GM19324 (cell line): ENCODE data around the gene CD244.

Experiments used
- ATAC-seq: cut with Tn5 transposase; IDR thresholded peaks from one replicate; pipeline ENCODE4 v1.9.1; 2021; ENCODE audit warnings: mild to moderate bottlenecking, moderate library complexity; ENCODE audit not compliant: unreplicated experiment, low FRiP score

The CD244 gene

GRCh38 chr1:160850993-160851392 lies 11.7 kb downstream of the CD244 start:
- no peak for ATAC-seq

GRCh38 chr1:160850541-160850940 lies 12.1 kb downstream of the CD244 start:
- no peak for ATAC-seq

- no peak for ATAC-seq
Observed at GRCh38 chr1:160846281-160846680, 16.4 kb downstream of the CD244 start.

GRCh38 chr1:160844447-160845232 lies 18.0 kb downstream of the CD244 start:
- no peak for ATAC-seq

- no peak for ATAC-seq
Observed at GRCh38 chr1:160841079-160841478, 21.6 kb downstream of the CD244 start.

- ATAC-seq, result no peak
Observed at GRCh38 chr1:160839746-160840145, 22.9 kb downstream of the CD244 start.

GRCh38 chr1:160838888-160839287 lies 23.8 kb downstream of the CD244 start:
- ATAC-seq, result no peak

- peak; percentile 79 for ATAC-seq
Observed at GRCh38 chr1:160837558-160838205, 25.0 kb downstream of the CD244 start.

GRCh38 chr1:160836981-160837557 lies 25.6 kb downstream of the CD244 start:
- ATAC-seq, result no peak

GRCh38 chr1:160836561-160836960 lies 26.1 kb downstream of the CD244 start:
- ATAC-seq, result no peak

- ATAC-seq, result no peak
Observed at GRCh38 chr1:160835751-160836150, 26.9 kb downstream of the CD244 start.

- ATAC-seq, result no peak
Observed at GRCh38 chr1:160834945-160835565, 27.6 kb downstream of the CD244 start.

- ATAC-seq, result no peak
Observed at GRCh38 chr1:160830321-160831153, 32.1 kb downstream of the CD244 start.

- ATAC-seq, result no peak
Observed at GRCh38 chr1:160829766-160830165, 32.9 kb downstream of the CD244 start.

- ATAC-seq, result no peak
Observed at GRCh38 chr1:160827418-160827817, 35.3 kb downstream of the CD244 start.

- no peak for ATAC-seq
Observed at GRCh38 chr1:160826546-160826945, 36.1 kb downstream of the CD244 start.

- ATAC-seq, result no peak
Observed at GRCh38 chr1:160823296-160823695, 39.4 kb downstream of the CD244 start.

- no peak for ATAC-seq
Observed at GRCh38 chr1:160821627-160822026, 41.1 kb downstream of the CD244 start.

GRCh38 chr1:160819186-160819585 lies 43.5 kb downstream of the CD244 start:
- no peak for ATAC-seq

- ATAC-seq, result no peak
Observed at GRCh38 chr1:160818207-160818937, 44.3 kb downstream of the CD244 start.
